HG03575 (cell line): Measurements from ENCODE around the gene SFXN3.

ENCODE experiments used
- ATAC-seq: cut with Tn5 transposase; IDR thresholded peaks from one replicate; pipeline ENCODE4 v1.9.1; 2021; ENCODE audit not compliant: unreplicated experiment, insufficient number of reproducible peaks, low FRiP score; ENCODE audit errors: extremely low read depth

The SFXN3 gene

GRCh38 chr10:101065481-101066145 is 34.6 kb downstream of the SFXN3 start:
- ATAC-seq: no peak

- ATAC-seq: no peak
Observed at GRCh38 chr10:101066146-101066895, 35.3 kb downstream of the SFXN3 start.

- no peak for ATAC-seq
Observed at GRCh38 chr10:101066896-101067355, 35.9 kb downstream of the SFXN3 start.

GRCh38 chr10:101067356-101068083 is 36.5 kb downstream of the SFXN3 start:
- ATAC-seq: no peak

- ATAC-seq: no peak
Observed at GRCh38 chr10:101069441-101069840, 38.4 kb downstream of the SFXN3 start.

GRCh38 chr10:101070098-101070497 is 39.1 kb downstream of the SFXN3 start:
- no peak for ATAC-seq

GRCh38 chr10:101071267-101071884 is 40.3 kb downstream of the SFXN3 start:
- ATAC-seq: no peak

- no peak for ATAC-seq
Observed at GRCh38 chr10:101071885-101072433, 40.9 kb downstream of the SFXN3 start.

GRCh38 chr10:101072923-101073322 is 41.9 kb downstream of the SFXN3 start:
- no peak for ATAC-seq

- ATAC-seq: no peak
Observed at GRCh38 chr10:101073631-101074030, 42.6 kb downstream of the SFXN3 start.

- ATAC-seq: no peak
Observed at GRCh38 chr10:101075775-101076174, 44.7 kb downstream of the SFXN3 start.

GRCh38 chr10:101076630-101077029 is 45.6 kb downstream of the SFXN3 start:
- no peak for ATAC-seq

GRCh38 chr10:101079874-101080273 is 48.8 kb downstream of the SFXN3 start:
- no peak for ATAC-seq

- ATAC-seq: no peak
Observed at GRCh38 chr10:101080933-101081931, 50.2 kb downstream of the SFXN3 start.

GRCh38 chr10:101085846-101086245 is 54.8 kb downstream of the SFXN3 start:
- ATAC-seq: no peak

- ATAC-seq: no peak
Observed at GRCh38 chr10:101087376-101087775, 56.3 kb downstream of the SFXN3 start.

- ATAC-seq: no peak
Observed at GRCh38 chr10:101087965-101088364, 56.9 kb downstream of the SFXN3 start.
